RPMI7951 (cell line): Measurements from ENCODE around the gene SOAT2. TPM values are rescaled to one million over a fixed set of nuclear protein-coding genes. Genes with fewer than 3 reads are reported as not detected.
"Not testable (repeated sequence)": the region's sequence is repeated elsewhere in the genome, so short reads cannot be mapped to it uniquely, and the experiment has no call there.

ENCODE experiments used
- DNase-seq: peaks from one replicate; pipeline ENCODE4 v3.0.0-alpha.2; 2012; ENCODE audit warnings: low read depth
- total RNA-seq: library from RNA; depleted of rRNA; stranded (reverse); fragments of >200 nt; shearing (Covaris generic); gene quantifications from 2 replicates; pipeline ENCODE4 v1.2.3, GENCODE V29; 2014

Gene SOAT2
- total RNA-seq, 1 experiment from 2014 or later = not detected

DNA sequence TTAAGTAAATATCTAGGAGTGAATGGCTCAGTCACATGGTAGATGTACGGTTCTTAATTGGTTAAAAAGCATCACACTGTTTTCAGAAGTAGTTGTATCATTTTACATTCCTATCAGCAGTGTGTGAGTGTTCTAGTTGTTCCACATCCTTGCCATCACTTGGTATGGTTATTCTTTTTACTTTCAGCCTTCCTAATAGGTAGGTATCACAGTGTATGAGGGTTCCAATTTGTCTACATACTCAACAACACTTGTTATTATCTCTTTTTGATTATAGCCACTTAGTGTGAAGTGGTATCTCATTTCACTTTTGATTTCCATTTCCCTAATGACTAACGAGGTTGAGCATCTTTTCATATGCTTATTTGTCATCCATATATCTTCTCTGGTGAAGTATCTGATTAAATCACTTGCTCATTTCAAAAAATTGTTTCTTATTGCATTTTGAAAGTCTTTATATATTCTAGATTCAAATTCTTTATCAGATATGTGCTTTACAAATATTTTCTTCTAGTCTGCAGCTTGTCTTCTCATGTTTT lies 20.6 kb upstream of the SOAT2 start:
- DNase-seq = no peak

DNA sequence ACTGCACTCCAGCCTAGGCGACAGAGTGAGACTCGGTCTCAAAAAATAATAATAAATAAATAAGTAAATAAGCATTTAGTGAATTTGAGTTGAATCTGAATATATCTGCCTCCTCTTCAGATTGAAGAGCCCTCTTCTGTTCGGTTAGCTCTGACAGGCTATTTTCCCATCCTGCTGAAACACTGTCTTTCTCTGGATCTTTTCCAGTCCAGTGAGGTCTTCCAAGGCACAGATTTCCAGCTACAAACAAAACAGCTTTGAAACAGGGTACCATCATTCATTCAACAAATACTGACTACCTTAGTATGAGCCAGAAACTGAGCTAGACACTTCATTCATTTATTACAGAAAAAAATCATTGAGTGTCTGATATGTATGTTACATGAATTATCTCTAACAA lies 16.9 kb upstream of the SOAT2 start:
- DNase-seq = no peak

DNA sequence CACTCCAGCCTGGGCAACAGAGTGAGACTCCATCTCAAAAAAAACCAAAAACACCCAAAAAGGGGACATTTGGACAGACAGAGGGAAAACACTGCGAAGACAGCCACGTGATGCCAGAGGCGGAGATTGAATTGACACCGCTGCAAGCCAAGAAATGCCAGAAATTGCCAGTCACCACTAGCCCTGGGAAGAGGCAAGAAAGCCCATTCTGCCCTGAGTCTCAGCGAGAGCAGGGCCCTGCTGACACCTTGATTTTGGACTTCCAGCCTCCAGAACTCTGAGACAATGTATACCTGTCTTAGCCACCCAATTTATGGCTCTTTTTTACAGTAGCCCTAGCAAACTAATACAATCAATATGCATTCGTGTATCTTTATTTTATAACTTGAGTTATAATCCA lies 13.2 kb upstream of the SOAT2 start:
- no peak for DNase-seq

DNA sequence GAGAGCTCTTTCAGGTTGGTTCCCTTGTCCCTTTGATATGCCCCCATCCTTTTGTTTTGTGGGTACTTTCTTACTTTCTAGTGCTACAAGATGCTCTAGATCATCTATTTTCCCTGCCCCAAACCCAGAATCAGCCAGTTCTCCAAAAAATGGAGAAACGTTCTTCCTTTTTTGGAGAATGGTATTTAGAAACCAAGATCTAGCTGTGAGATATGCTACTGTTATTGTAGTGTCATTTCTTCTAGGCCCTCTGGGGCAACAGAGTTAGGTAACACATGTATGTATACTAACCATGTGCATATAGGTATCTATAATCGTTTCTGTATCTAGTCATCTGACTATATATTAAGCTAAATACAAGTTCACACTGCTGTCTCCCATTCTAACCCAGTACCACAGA lies 12.7 kb upstream of the SOAT2 start:
- DNase-seq = no peak

DNA sequence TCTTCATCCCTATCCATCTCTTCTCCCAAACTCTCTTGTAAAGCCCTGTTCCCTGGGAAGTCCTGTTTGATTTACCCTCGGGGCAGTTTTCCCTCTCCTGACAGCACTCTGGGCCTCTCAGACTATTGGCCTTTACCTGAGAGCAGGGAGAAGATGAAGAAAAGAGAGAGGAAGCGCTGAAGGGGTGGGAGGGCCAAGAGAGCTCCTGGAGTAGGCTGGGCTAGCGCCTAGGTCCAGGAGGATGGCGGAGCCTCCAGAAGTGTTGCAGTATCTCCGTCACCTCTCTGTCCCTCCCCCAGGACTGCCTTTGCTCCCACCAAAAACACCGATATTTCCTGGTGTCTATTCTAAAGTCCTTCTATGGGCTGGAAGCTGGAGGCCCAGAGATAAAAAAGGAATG lies 11.5 kb upstream of the SOAT2 start:
- DNase-seq = no peak

DNA sequence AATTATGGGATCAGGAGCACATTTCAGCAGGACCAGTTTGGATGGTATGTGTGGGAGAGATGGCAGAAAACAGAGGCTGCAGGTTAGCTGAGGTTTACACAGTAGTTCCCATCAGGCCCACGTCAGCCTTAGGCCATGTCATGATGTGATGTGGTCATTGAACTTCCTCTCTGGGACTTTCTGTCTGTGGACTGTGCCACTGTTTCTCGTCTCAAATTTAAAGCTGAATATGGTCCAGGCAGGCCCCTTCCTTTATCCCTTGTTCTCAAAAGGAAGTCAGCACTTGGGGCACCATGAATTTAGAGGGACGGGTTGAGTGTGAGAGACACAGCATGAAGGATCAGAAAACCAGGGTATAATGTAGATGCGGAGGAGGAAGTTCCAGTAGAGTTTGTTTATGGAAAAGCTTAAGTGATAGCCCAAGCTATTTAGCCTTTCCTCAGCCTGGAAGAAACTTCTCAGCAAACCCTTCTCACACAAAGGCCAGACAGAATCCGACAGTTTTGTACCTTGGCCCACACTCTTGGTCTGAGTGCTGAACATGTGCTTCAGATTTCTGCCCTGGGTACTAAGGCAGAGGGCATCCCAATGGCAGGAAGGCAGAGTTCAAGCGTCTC lies 9.4 kb upstream of the SOAT2 start:
- no peak for DNase-seq

DNA sequence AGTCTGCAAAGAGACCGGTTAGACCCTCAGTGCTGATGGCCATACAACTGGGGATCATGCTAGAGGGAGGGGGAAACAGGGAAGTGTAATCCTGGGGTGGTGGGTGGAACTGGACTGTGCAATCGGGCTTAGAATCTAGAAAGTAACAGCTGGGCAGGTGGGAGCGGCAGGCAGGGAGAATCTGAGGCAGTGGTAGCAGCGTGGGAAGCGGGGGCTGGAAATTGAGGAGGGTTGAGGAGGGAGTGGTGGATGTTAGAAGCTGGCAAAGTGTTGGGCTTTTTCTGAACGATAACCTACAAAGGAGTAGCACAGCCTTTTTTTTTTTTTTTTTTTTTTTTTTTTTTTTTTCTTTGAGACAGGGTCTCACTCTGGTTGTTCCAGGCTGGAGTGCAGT lies 8.9 kb upstream of the SOAT2 start:
- no peak for DNase-seq

DNA sequence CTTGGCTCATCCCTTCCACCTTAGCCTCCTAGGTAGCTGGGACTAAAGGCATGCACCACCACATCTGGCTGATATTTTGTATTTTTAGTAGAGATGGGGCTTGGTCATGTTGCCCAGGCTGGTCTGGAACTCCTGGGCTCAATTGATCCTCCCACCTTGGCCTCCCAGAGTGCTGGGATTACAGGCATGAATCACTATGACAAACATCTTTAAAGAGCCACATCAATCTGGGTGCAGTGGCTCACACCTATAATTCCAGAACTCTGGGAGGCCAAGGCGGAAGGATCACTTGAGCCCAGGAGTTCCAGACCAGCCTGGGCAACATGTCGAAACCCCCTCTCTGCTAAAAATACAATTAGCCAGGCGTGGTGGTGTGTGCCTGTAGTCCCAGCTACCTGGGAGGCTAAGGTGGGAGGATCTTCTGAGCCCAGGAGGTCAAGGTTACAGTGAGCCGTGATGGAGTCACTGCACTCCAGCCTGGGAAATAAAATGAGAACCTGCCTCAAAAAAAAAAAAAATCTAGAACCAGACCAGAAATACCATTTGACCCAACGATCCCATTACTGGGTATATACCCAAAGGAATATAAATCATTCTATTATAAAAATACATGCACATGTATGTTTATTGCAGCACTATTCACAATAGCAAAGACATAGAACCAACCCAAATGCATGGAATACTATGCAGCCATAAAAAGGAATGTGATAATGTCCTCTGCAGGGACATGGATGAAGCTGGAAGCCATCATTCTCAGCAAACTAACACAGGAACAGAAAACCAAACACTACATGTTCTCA lies 8.3 kb upstream of the SOAT2 start:
- DNase-seq = peak; percentile 24

DNA sequence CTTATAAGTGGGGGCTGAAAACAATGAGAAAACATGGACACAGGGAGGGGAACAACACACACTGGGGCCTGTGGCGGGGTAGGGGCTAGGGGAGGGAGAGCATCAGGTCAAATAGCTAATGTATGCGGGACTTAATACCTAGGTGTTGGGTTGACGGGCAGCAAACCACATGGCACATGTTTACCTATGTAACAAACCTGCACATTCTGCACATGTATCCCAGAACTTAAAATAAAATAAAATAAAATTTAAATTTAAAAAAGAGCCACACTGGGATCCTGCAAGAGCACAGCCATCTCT lies 7.7 kb upstream of the SOAT2 start:
- DNase-seq = not testable (repeated sequence)

DNA sequence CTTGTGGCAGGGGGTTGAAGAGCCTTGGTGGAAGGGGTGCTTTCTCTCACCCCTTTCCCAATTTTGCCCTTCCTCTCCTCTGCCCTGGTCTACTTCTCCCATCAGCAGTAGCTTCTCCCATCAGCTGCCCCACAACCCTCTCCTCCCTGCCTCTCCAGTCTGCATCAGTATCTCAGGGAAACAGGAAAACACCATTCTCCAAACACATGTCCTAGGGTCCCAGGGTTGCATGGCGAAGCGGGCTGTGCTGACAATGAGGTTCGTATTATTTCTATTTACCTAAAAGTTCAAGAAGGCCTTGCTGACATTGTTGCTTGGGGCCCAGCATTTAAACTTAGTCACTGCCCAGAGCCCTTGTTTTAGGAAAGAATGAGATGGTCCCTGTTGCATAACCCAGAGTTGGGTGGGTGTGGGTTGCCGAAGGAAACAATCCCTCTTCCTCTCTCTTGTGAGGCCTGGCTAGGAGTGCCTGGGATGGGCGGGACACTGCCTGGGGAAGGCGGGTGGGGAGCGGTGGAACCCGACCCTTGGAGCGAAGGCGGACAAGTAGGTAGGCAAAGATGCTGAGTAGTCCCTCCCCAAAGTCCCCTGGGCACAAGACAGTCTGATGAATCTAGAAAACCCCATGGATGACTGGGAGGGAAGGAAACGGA lies 7.1 kb upstream of the SOAT2 start:
- DNase-seq = peak; percentile 39

DNA sequence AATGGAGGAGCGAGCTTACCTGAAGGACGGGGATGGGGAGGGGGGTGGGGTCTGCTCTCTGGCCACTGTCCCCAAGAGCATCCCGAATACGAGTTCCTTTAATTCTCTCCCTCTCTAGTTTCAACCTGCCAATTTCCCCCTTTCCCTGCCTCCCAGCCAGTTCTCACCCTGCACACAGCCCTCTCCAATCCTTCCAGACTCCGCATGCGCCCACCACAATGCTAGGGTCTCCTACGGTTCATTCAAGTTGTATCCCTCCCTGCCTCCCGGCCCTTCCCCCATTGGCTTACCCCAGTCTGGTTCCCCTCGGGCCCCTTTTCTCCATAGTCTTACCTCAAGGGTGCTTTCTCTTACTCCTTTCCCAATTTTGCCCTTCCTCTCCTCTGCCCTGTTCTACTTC lies 6.5 kb upstream of the SOAT2 start:
- no peak for DNase-seq

DNA sequence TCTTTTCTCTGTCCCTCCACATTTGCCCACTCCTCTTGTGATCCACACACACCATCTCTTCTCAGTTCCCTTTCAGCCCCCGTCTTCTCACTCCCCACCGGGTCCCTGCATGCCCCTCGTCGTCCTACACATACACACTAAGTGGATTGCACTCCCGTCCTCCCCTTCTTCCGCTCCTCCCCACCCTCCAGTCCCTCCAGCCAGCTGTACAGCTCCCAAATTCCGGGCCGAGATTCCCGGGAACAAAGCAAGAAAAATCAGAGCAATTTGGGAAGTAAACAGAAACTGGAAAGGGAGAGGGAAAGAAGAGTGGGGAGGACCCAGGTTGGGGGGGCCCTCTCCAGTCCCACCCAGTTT lies 6.1 kb upstream of the SOAT2 start:
- DNase-seq = peak; percentile 32

DNA sequence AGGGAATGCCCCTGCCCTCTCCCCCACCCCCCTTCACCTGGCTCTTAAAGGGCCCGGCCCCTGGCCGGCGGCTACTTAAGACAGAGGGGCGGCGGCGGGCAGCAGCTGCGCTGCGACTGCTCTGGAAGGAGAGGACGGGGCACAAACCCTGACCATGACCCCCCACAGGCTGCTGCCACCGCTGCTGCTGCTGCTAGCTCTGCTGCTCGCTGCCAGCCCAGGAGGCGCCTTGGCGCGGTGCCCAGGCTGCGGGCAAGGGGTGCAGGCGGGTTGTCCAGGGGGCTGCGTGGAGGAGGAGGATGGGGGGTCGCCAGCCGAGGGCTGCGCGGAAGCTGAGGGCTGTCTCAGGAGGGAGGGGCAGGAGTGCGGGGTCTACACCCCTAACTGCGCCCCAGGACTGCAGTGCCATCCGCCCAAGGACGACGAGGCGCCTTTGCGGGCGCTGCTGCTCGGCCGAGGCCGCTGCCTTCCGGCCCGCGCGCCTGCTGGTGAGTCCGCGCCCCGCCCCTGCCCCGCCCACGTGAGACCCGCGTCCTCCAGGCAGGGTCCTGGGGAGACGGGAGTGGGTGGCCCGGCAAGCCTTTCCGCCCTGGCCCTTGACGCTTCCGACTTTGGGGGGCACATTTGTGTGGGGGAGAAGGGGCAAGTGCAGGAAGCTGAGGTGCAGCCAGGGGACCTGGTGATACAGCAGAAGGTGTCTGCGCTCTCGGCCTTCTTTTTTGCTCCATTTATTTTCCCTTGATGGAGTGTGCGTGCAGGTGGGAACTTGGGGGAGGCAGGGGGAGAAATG lies 5.5 kb upstream of the SOAT2 start, which contains the start of gene IGFBP6:
TSS of gene IGFBP6 (plus strand) at position 104 of the 790 bp plus-strand sequence. CDS start at position 155, 51 bp downstream.
- DNase-seq = peak; percentile 59

DNA sequence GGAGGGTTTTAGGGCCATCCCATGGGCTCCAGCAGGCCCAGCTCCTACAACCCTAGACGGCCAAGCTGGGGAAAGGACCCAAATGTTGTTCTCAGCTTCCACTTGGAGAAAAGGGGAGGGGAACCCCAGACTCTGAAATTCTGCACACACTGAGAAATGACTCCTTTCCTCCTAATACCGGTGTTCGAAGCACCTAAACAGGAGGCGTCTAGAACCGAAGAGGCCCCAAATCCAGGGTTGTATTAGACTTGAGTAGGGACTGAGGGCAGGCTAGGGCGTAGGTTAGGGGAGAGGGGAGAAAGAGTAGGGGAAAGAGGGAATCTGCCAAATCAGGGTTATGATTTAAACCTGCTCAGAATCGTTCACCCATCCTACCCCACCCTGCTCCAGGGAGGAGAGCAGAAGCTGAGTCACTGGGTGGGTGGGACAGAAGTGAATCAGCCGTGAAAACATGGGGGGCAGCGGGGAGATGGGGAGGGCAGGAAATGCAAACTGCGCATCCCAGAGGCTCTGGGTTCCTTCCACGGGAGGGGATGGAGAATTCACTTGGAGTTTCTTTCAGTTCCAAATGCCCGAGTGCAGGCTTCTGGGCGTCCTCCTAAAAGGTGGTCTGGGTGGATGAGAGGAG lies 4.8 kb upstream of the SOAT2 start:
- DNase-seq = peak; percentile 80

DNA sequence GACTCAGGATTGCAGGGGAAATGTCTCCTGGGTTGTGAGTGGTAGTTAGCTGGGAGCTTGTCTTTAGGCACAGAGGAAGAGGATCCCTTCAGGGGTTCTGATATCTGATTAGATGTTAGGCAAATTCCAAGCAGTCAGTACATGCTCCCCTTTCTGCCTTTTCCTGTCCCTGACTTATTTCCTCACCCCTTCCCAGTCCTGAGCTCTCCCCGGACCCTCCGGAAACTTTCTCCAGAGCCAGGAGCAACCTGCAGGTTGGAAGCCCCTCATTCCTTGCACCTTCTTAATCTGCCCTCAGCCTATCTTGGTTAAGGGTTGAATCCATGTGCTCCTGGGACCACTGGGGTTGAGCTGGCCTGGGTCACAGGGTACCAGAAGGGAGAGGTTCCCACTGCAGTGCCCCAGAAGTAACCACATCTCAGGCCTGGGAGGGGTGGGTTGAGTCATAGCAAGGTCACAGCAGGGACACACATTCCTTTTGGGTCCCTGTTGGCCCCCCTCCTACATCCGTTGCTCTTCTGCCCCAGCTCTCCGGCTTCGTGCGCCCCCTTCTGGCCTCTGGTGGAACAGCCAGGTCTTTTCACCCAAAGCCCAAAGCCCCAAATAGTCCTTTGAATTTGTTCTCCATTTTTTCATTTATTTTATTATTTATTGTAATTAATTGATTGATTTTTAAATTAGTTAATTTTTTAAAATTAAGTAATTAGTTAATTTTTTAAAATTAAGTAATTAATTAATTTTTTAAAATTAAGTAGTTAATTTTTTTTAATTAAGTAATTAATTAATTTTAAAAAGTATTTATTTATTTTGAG lies 4.0 kb upstream of the SOAT2 start:
- DNase-seq = peak; percentile 96

DNA sequence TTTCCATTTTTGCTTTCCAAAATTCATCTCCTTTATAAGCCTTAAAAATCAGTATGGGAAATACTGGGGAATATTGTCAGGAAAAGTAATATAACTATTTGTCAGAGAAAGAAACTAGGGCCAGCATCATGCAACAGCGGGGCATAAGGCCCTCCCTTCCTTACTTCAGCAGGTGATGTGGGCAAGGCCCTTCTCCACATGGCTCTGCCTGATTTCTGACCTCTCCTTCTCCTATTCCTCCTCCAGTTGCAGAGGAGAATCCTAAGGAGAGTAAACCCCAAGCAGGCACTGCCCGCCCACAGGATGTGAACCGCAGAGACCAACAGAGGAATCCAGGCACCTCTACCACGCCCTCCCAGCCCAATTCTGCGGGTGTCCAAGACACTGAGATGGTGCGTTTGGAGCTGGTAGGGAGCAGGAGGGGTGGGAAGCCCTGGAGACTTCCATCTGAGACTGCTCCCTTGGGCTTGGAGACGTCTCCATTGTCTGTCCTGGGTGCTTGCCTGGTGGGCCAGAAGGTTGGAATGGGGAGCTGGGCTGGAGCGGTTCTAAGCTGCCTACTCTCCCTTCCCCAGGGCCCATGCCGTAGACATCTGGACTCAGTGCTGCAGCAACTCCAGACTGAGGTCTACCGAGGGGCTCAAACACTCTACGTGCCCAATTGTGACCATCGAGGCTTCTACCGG lies 2.7 kb upstream of the SOAT2 start:
- no peak for DNase-seq

DNA sequence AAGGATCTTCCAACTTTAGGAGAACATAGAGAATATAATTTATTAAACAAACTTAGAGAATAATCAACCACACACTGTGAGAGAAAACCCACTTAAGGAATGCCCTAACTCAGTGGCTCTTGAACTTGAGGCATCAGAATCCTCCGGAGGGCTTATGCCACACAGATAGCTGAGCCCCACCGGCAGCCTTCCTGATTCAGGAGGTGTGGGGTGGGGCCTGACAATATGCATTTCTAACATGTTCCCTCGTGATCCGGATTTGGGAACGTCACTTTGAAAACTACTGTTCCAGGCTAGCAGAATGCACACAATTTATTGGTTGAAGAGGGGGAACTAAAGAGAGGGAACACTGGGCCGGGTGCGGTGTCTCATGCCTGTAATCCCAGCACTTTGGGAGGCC lies 2.0 kb upstream of the SOAT2 start:
- DNase-seq = no peak

DNA sequence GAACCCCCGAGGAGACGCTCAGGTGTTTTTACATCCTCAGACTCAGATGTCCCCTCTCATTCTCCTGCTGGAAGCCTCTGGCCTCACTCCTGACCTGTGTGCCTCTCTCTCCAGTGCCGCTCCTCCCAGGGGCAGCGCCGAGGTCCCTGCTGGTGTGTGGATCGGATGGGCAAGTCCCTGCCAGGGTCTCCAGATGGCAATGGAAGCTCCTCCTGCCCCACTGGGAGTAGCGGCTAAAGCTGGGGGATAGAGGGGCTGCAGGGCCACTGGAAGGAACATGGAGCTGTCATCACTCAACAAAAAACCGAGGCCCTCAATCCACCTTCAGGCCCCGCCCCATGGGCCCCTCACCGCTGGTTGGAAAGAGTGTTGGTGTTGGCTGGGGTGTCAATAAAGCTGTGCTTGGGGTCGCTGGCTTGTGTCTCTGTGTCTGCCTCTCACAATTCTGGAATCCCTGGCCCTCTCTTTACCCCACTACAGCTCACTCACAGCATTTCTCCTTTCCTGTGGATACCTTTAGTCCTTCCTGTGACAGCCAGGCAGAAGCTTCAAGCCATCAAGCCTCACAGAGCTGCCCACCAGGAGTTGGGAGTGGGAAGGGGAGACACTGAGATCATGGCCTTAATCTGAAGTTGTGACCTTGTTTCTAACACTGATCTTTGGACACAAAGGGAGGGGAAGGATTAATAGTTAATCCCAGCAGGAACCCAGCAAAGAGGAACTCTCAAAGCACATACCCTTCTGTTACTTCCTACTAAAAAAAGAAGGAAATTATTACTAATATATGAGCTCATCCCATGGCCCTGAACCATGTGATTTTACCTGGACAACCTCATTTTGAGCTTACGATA lies 1.1 kb upstream of the SOAT2 start:
- no peak for DNase-seq

DNA sequence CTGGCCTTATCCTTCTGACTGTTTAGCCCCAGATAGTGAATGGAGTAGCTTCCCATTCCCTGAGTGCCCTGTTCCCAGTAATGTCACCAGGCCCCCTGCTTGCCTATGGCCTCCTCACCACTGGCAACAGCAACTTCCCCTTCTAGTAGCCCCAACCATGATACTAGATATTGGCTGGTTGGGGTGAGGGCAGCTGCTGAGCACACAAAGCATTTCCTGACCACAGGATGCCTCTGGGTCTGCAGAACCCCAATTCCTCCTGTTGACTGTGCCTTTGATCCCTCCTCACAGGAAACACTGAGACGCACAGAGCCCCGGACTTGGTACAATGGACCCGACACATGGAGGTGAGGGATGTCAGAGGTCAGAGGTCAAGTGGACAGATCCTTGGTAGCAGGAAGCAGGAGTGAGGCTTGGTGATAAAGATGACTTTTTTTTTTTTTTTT lies 597 bp downstream of the SOAT2 start:
- DNase-seq = no peak
